NCI-H2029 (cell line): Measurements from ENCODE around the gene ANKRA2.

ENCODE experiments used
- DNase-seq: peaks from one replicate; lab custom pipeline; 2025; lab: John Stamatoyannopoulos, UW

The ANKRA2 gene, protein sequence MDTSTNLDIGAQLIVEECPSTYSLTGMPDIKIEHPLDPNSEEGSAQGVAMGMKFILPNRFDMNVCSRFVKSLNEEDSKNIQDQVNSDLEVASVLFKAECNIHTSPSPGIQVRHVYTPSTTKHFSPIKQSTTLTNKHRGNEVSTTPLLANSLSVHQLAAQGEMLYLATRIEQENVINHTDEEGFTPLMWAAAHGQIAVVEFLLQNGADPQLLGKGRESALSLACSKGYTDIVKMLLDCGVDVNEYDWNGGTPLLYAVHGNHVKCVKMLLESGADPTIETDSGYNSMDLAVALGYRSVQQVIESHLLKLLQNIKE

GRCh38 chr5:73565139-73565968 lies at the start of gene ANKRA2, which contains the start of gene UTP15:
Gene ANKRA2, minus strand, starts transcription at chr5:73565639. Its CDS starts 2,758 bp downstream, at chr5:73562881.
Gene UTP15, plus strand, starts transcription at chr5:73565743. Its CDS starts 1,602 bp downstream, at chr5:73567345.
- DNase-seq, result peak; percentile 95

DNA sequence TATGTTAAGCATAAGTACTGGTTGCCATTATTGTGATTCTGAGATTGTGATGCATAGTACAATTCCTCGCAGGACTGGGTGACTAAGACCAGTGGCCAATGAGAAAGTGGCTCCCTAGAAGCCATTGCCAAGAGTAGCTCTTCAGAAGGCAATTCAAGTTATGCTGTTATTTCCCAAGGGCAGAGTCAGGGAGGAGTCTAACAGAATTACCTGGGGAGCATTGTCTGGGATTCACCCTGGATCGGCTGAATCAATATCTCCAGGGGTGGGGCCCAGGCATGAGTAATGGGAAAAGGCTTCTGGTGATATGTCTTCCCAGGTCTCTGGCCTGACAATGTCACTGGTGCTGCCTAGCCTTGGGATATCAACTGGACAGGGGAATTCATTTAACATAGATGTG lies 49.6 kb upstream of the ANKRA2 start:
- no peak for DNase-seq

DNA sequence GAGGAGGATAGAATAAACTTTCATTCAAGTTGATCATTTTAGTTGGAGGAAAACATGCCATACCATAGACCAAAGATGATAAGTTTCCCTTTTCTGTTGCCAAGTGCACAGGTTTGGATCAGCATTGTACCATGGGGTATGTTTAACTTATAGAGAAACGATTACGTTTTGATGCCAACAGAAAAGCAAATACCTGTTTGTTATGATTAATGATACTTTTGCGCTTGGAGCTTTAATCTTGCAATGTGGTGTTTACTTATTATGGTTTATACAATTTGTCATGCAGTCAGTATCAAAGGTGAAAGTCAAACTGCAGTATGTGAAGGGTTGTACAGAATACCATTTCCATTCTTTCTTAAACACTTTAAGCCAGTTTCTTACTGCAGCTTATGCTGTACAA lies 47.4 kb upstream of the ANKRA2 start:
- no peak for DNase-seq

- no peak for DNase-seq
Observed at GRCh38 chr5:73607228-73607627, 41.8 kb upstream of the ANKRA2 start.

- no peak for DNase-seq
Observed at GRCh38 chr5:73606206-73606753, 40.8 kb upstream of the ANKRA2 start.

DNA sequence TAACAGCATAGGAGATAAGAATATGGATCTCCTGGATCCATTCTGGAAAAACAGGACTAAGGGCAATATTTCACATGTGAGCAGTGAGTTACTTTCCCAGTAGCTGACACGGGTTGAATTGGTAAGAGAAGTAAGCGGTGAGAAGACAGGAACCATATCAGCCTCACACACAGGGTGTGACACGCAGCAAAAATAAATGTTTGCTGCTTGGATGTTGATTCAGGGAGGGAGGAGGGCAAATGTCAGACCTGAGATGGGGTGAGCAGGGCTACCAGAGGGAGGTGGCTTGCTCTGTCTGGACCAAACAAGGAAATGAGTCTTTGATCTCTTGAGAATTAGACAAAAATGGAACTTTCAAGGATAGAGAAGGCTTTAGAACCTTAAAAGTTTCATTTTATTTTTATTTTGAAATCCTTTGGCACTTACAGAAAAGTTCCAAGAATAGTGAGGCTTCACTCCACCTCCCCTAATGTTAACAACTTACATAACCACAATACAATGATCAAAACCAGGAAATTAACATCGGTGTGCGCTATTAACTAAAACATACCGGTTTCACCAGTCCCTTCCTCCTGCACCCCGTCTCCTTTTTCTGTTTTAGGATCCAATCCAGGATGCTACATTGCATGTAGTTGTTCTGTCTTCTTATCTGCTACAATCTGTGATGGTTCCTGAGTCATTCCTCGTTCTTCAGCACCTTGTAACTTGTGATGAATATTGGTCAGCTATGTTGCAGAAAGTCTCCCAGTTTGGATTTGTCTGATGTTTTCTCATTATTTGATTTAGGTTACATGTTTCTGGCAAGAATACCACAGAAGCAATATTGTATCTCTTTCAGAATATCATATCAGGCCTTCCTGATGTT lies 40.0 kb upstream of the ANKRA2 start:
- DNase-seq, result no peak

DNA sequence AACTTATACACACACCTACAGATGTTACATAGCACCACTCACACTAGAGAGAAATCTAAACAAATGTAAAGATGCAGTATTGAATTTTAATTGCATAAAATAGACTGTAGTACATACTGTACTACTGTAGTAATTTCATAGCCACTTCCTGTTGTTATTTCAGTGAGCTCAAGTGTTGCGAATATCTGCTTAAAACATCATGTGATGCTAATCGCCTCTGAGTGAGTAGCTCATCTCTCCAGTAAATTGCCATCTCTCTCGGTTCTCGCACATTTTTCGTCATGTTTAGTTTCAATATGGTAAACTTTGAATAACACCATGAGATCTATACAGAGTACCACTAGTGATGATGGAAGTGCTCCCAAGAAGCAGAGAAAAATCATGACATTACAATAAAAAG lies 38.6 kb upstream of the ANKRA2 start:
- no peak for DNase-seq

- DNase-seq, result no peak
Observed at GRCh38 chr5:73599380-73599779, 33.9 kb upstream of the ANKRA2 start.

GRCh38 chr5:73596705-73597328 lies 31.4 kb upstream of the ANKRA2 start:
- DNase-seq, result peak; percentile 16

DNA sequence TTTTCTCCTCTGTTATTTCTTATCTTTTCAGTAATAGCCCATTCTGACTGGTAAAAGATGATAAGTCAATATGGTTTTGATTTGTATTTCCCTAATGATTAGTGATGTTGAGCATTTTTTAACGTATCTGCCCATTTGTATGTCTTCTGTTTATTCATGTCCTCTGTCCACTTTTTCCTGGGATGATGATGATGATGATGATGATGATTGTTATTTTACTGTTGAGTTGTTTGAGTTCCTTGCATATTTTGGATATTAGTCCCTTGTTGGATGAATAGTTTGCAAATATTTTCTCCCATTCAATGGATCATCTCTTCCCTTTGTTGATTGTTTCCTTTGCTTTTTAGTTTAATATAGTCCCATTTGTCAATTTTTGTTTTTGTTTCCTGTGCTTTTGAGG lies 27.1 kb upstream of the ANKRA2 start:
- DNase-seq, result no peak

DNA sequence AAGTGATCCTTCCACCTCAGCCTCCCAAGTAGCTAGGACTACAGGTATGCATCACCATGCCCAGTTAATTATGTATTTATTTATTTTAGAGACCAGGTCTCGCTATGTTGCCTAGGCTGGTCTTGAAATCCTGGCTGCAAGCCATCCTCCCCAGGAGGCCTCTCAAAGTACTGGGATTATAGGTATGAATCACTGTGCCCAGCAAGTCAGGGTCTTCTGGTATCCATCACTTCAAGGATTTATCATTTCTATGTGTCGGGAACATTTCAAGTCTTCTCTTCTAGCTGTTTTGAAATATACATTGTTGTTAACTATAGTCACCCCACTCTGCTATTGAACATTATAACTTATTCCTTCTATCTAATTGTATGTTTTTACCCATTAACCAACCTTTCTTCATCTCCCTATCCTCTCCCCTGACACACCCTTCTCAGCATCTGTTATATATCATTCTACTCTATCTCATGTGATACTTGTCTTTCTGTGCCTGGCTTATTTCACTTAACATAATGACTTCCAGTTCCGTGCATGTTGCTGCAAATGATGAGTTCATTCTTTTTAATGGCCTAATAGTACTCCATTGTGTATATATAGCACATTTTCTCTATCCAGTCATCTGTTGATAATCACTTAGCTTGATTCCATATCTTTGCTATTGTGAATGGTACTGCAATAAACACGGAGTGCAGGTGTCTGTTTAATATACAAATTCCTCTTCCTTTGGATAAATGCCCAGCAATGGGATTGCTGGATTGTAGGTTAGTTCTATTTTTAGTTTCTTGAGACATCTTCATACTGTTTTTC lies 26.5 kb upstream of the ANKRA2 start:
- DNase-seq, result no peak

DNA sequence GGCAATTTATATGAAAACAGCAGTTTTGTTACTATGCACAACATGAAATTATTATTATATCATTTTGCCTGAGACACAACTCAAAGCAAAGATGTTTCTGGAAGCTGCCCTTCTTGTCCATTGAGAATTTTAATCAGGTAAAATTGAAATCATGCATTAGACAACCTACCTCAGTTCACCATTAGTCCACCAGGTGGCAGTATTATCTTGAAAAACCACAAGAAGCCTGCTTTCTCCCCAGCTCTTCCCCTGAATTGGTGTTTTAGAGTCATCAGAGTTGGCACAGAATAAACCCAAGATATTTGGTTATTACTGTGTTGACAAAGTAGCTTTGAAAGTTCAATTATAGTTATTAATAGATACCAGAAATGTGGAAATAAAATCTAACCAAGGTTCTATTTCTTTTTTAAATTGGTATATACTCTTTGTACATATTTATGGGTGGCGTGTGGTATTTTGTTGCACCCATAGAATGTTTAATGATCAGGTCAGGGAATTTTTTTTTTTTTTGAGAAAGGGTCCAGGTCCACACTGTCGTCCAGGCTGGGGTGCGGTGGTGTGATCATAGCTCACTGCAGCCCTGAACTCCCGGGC lies 25.8 kb upstream of the ANKRA2 start:
- DNase-seq, result peak; percentile 57

- DNase-seq, result no peak
Observed at GRCh38 chr5:73587923-73588322, 22.5 kb upstream of the ANKRA2 start.

DNA sequence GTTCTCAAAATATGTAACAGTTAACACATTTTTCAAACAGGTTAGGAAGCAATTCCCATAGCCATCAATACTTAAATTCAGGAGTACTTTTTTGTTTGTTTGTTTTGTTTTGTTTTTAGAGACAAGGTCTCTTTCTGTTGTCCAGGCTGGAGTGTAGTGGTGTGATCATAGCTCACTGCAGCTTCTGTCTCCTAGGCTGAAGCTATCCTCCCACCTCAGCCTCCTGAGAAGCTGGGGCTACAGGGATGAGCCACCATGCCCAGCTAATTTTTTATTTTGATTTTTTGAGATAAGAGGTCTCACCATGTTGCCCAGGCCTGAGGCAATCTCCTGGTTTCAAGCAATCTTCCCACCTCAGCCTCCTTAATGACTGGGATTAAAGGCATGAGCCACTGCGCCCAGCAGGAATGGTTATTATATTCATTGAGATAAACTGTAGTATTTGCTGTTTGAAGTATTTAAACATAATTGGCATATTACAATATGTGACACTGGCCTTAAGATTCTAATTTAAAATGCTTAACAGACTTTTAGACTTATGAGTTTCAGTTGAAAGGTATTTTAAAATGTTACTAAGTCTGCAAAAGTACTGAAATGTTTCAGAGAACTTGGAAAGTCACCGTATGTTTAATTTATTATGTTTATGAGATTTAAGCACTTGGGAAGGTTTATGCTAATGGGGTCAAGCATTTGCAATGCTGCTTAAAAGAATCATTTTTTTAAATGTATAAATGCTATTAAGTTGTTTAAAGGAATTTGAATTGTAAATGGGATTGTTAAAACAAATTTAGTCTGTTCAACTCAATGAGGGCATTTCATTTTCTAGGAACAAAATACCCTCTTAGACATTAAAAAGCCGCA lies 17.1 kb upstream of the ANKRA2 start:
- no peak for DNase-seq

- DNase-seq, result no peak
Observed at GRCh38 chr5:73565969-73566547, 619 bp upstream of the ANKRA2 start.

- DNase-seq, result no peak
Observed at GRCh38 chr5:73564675-73565074, 764 bp downstream of the ANKRA2 start.

- no peak for DNase-seq
Observed at GRCh38 chr5:73564018-73564417, 1.4 kb downstream of the ANKRA2 start.

- no peak for DNase-seq
Observed at GRCh38 chr5:73558950-73559349, 6.5 kb downstream of the ANKRA2 start.

GRCh38 chr5:73552642-73553041 lies 12.8 kb downstream of the ANKRA2 start:
- no peak for DNase-seq
